Stimulated activated CD4-positive, alpha-beta T cell treated with anti-CD3 and anti-CD28 coated beads, Interleukin-2, amount 100 ng/mL, for 4 hours (primary cell): ENCODE results near the gene CCSER1.
"Not testable (repeated sequence)": the region's sequence is repeated elsewhere in the genome, so short reads cannot be mapped to it uniquely, and the experiment has no call there.

Source experiments
- DNase-seq: peaks from one replicate; pipeline ENCODE4 v3.0.0-alpha.2; 2020; ENCODE audit warnings: low read depth

The CCSER1 gene

DNA sequence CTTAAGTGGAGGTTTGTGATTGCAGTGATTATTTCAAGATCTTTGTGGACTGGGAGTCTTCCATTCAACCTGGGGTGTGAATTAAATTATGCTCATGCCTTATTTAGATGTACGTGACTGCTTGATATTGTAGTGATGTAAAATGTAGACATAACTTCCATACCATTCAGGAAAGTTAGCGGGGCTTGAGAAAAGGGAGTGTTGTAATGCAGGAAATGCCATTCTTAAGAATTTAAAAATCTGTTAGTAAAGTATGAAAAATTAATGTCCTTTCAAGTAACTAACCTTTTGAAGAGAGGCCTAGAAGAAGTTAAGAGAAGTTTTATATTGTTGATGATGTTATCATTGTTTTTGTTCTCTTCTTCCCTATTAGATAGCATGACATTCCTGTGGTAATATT is 318.2 kb downstream of the CCSER1 start:
- no peak for DNase-seq

DNA sequence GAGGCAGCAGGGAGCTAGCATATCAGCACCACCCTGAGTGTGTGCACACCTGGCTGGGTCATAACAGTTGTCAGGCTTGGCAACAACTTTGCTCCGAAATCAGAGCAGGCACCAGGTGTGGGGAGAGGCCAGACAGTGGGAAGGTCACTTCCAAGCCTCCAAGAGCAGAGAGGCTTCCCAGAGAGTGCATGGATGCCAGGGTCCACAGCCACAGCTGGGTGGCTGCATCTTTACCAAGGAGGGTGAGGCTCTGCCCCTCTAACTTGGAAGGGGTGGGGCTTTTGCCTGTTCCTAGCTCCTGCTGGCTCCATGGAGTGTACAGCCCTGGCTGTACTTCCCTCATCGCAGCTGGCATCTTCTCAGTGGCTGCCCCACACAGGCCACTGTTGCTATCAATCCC is 322.4 kb downstream of the CCSER1 start:
- DNase-seq, result no peak

- DNase-seq, result no peak
These were observed 329.7 kb downstream of the CCSER1 start for GRCh38 chr4:90456891-90457290.

GRCh38 chr4:90457817-90458216 is 330.6 kb downstream of the CCSER1 start:
- DNase-seq, result no peak

GRCh38 chr4:90458576-90458975 is 331.4 kb downstream of the CCSER1 start:
- no peak for DNase-seq

GRCh38 chr4:90474484-90474883 is 347.3 kb downstream of the CCSER1 start:
- DNase-seq, result no peak

GRCh38 chr4:90476019-90476418 is 348.8 kb downstream of the CCSER1 start:
- DNase-seq, result no peak

DNA sequence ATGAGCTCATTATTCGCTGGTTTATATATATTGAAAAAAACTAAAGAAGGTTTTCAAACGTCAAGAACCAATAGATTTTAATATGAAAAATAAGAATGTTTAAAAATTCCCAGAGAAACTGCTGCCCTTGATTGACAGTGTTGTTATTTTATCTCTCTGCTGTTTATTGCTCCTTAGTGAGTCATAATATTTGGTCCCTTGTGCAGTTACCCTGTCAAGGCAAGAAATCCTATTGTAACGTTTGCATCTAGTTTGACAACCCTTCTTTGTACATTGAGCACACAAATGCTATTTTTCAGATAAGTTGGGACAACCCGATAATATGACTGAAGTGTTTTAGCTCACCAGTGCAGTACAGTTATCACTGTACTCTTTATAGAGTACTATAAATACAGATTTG is 349.4 kb downstream of the CCSER1 start:
- no peak for DNase-seq

GRCh38 chr4:90484894-90485293 is 357.7 kb downstream of the CCSER1 start:
- not testable (repeated sequence) for DNase-seq

DNA sequence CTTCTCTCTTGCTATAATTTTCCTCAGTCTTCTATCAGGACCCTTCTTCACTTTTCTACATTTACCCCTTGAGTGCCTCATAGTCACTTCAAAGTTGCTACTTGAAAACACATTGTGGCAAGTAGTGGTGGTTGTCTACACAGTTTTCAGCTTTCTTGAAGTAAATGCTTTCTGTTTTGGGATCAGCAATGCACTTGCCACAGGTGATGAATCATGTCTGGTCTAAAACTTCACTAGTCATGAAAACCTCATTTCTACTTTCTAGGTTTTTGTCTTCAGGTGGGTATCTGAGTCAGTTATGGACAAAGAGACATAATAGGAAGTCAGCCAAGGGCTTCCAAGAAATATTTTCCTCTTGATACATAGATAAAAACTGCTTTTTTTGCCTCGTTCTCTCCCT is 359.2 kb downstream of the CCSER1 start:
- DNase-seq, result no peak

- DNase-seq, result no peak
These were observed 368.0 kb downstream of the CCSER1 start for GRCh38 chr4:90495211-90495610.

- no peak for DNase-seq
These were observed 368.7 kb downstream of the CCSER1 start for GRCh38 chr4:90495936-90496335.

GRCh38 chr4:90498175-90498574 is 371.0 kb downstream of the CCSER1 start:
- no peak for DNase-seq

DNA sequence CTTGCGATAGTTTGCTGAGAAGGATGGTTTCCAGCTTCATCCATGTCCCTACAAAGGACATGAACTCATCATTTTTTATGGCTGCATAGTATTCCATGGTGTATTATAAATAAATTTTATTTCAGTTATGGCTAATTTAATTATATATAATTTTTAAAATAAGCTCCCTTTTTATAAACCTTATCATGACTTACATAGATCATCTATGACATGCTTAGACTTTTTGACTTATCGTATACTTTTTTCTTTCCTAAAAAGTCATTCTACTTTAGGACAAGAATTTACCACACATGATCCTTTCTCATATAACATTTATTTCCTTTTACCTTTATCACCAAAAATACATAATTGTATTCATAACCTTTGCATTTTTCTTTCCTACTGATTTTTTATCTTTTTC is 376.5 kb downstream of the CCSER1 start:
- DNase-seq, result no peak

- DNase-seq, result no peak
These were observed 388.0 kb downstream of the CCSER1 start for GRCh38 chr4:90515191-90515590.

- no peak for DNase-seq
These were observed 401.4 kb downstream of the CCSER1 start for GRCh38 chr4:90528551-90528950.

DNA sequence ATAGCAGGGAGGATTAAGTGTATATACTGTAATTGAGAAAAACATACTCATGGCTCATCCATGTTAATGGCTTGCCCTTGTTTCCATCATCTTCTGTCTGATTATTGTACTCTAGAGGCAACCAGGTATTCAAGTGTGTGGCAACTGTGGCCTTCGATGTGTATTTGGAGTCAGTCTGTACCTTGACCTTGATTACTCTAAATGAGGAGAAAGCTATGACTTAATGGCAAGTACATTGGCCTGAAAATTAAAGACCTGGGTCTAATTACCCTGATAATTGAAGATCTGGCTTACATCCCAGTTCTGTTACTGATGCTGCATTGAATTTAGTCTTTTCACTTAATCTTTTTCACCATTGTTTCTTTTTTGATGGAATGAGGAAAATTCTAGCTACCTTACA is 409.2 kb downstream of the CCSER1 start:
- DNase-seq, result no peak

GRCh38 chr4:90537491-90537890 is 410.3 kb downstream of the CCSER1 start:
- no peak for DNase-seq

DNA sequence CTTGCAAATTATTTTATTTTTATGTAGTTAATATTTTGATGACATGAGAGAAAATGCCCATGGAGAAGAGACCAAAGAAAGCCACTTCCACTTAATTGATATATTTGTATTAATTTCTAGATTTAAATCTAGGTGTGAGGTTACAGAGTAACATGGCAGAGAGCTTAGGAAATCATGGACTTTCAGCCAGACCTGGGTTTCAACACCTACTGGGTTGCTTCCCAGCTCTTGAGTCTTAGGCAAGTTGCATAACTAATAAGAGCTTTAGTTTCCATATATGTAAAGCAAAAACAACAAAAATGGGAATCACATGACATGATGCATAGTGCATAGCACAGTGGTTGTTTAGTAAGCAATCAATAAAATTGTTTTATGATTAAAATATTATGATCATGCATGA is 413.3 kb downstream of the CCSER1 start:
- no peak for DNase-seq

DNA sequence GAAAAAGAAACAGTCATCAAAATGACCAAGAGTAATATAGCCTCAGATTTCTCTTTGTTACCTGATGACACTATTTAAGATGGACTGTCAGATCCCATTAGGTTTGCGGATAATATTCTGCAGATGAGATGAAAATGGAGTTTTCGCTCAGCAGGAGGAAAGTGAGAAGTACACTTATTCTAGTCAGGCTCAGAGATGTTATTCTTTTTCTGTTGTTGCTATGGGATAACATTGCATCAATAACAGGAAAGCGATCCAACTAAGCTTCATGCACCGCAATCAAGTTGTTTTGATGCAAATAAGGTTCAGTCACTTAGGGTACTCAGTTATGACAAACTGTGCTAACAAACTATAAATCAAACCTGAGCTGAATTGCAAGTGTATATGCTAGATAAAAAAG is 415.0 kb downstream of the CCSER1 start:
- DNase-seq, result no peak

DNA sequence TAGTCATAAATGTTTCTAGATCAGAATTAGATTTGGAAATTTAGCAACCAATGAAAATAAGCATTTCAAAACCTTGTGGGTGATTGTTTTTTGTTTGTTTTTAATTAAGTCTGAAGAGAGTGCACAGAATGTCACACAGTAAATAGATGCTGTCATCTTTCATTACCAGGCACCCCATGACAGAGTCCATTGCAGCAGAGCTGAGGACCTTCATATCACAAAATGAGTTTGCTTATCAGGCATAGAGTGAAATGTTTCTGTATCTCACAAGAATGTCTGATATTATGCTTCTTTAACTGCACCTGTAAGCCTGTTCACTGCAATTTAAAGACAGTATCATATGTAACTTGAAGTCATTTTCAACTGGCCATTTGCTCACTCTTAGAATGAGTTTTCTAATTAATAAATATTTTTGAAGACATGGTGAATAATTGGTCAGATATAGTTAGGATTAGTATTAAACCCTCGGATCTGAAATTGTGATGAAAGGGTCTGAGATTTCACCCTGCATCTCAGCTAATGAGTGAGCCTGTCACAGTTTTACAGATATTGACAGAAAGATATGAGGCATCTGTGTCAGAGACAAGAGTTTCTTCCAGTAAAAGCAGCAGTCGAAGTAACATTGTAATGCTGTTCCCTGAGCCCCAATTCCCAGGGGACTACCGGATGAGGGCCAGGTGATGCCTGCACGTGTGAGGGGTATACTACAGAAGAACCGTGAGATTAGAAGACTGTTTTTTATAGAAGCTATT is 416.4 kb downstream of the CCSER1 start:
- no peak for DNase-seq

DNA sequence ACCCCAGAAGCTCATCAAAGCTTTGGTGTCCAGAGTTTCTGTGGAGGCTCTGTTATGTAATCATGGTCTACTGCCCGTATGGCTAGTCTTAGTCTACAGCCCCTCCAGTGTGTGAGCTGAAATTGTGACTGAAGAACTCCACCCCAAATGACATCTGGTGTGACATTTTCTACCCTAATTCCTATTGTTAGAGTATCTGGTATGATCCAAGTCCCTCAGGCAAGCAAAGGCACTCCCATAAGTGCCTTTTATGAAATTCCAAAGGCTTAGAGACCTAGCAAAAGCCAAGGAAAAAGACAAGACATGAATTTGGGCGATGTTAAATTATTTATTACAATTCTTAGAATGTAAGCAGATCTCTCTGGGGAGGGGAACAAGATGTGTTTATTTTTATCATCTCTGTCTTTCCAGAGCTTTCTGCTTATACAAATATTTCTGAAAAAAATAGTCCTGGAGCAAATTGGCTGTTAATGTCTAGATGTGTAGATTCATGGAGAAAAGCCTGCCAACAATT is 417.4 kb downstream of the CCSER1 start:
- no peak for DNase-seq

DNA sequence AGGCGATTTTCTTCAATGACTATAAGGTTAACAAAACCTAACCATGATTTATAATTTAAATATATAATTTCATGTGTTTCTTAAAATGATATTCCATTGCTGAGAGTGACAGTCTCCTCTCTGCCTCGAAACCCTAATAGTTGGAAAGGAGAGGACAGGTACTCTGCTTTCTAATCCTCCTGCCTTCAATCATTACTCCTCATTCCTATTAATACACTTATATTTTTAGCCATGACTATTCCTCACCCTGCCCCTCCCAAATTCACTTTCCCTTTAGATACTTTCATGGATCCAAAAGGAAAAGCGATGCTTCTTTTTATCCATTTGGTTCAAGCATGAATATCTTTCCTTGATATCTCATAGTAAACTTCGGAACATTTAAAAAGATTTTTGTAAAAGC is 418.2 kb downstream of the CCSER1 start:
- DNase-seq, result no peak

GRCh38 chr4:90546114-90546513 is 418.9 kb downstream of the CCSER1 start:
- no peak for DNase-seq
